NCI-H1092 treated with DMSO at 0.1 percent for 48 hours (cell line): ENCODE data around the gene KIAA1586.
"Not testable (repeated sequence)": the region's sequence is repeated elsewhere in the genome, so short reads cannot be mapped to it uniquely, and the experiment has no call there.

Experiments used
- DNase-seq: peaks from one replicate; lab custom pipeline; 2025; lab: John Stamatoyannopoulos, UW

KIAA1586 gene

GRCh38 chr6:57044568-57044967 is 1.9 kb upstream of the KIAA1586 start:
- no peak for DNase-seq

DNA sequence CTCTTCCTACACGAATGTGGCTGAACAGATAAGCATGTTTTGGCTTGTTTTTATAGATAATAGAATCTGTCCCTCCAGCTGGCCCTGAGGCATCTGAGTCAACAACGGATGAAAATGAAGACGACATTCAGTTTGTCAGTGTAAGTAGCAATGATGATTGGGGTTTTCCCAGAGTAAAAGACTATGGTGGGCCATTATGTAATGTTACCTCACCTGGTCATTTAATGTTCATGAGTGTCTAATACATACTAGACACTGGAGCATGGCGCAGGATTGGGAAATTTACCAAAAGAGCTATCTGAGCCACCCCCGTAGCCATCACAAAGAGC is 728 bp downstream of the KIAA1586 start:
- DNase-seq = not testable (repeated sequence)

- not testable (repeated sequence) for DNase-seq
Measured at GRCh38 chr6:57047859-57048258, 1.4 kb downstream of the KIAA1586 start.

DNA sequence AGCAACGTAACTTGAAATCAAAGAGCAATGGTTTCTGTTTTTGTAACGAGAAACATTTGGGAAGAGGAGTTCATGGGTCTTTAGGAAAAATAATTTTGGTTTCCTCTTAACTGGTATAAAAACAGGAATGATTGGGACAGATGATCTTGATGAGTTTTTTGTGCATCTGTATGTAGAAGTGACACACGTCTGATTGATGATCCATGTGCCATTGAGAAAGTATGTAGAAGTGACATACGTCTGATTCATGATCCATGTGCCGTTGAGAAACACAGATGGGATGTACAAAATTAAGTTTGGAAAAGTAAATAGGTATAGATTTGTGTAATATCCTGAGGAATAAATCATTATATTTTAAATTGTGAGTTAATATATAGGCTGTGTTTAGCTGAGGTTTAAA is 2.1 kb downstream of the KIAA1586 start:
- DNase-seq = no peak

GRCh38 chr6:57063847-57064246 is 17.4 kb downstream of the KIAA1586 start:
- no peak for DNase-seq

- DNase-seq = no peak
Measured at GRCh38 chr6:57064809-57065208, 18.3 kb downstream of the KIAA1586 start.

DNA sequence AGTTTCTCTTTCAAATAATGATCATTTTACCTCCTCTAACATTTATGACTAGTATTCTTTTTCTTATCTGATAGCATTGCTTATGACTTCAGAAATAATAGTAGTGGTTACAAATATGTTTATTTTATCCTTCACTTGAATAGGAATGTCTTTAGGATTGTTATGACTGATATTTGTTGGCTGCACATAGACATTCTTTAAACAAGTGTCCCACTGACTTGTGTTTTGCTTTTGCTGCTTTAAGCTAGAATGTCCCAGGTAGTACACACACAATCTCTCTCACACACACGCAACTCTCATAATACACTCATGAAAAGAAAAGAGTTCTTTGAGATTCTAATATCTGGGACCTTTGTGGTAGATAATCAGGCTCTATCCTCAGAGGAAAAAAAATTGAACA is 21.6 kb downstream of the KIAA1586 start:
- DNase-seq = no peak

GRCh38 chr6:57069228-57069627 is 22.7 kb downstream of the KIAA1586 start:
- DNase-seq = no peak

DNA sequence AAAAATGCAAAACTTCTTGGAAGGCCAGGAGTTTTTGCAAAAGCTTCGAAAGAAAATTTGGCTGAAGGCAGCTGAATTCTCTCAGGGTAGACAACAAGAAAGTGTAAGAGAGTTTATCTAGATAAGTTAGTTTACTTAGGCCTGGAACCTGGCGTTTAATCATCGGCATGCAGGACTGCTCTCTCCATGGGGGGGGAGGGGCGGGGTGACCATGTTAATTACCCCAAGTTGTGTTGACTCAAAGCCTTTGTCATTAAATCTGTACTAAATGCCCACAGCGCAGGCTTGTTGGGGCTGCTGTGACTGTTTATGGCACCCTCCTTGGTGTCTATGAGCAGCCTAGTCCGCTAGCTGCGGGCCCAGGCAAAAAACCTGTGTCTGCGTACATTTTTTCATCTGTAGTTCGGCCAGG is 23.4 kb downstream of the KIAA1586 start:
- DNase-seq = no peak

GRCh38 chr6:57072108-57072507 is 25.6 kb downstream of the KIAA1586 start:
- DNase-seq = no peak

DNA sequence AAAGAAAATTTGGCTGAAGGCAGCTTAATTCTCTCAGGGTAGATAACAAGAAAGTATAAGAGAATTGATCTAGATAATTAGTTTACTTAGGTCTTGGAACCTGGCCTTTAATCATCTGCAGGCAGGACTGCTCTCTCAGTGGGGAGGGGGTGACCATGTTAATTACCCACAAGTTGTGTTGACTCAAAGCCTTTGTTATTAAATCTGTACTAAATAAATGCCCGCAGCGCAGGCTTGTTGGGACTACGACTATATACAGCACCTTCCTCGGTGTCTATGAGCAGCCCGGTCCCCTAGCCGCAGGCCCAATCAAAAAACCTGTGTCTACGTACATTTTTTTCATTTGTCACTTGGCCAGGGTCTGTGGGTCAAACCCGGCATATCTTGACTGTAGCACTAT is 27.9 kb downstream of the KIAA1586 start:
- no peak for DNase-seq

DNA sequence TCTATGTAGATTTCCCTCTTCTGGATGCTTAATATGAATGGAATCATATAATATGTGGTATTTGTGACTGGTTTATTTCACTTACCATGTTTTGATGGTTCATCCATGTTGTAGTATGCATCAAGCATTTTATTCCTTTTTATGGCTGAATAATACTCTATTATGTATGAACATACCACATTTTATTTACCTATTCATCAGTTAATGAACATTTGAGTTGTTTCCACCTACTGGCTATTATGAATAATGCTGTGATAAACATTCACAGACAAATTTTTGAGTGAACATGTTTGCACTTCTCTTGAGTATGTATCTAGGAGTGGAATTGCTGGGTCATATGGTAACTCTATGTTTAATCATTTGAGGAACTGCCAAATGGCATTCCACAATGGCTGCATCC is 28.6 kb downstream of the KIAA1586 start:
- no peak for DNase-seq

GRCh38 chr6:57078531-57079207 is 32.2 kb downstream of the KIAA1586 start:
- DNase-seq = no peak

DNA sequence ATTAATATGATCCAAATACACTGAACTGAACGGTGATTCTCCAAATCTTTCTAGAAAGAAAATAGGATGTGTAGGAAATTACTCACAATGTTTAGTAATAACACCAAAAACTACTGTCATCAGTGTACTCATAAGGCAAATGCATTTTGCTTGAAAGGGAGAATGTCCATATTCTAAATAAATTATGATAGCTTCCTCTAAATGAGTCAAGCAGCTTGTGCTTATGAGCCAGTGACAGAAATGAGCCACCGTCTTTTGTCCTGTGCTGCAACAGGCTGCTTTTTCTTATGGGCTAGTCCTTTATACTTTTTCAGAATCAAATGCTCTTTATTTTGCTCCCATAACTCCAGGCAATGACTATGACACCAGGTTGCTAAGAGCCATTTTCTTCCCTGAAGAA is 39.0 kb downstream of the KIAA1586 start:
- DNase-seq = no peak

GRCh38 chr6:57086843-57087242 is 40.4 kb downstream of the KIAA1586 start:
- DNase-seq = no peak

DNA sequence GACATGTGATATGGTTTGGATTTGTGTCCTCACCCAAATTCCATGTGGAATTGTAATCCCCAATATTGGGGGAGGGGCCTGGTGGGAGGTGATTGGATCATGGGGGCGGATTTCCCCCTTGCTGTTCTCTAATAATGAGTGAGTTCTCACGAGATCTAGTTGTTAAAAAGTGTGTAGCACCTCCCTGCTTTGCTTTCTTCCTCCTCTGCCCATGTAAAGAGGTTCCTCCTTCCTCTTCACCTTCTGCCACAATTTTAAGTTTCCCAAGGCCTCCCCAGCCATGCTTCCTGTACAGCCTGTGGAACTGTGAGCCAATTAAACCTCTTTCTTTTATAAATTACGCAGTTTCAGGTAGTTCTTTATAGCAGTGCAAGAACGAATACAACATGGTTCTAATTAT is 41.4 kb downstream of the KIAA1586 start:
- DNase-seq = no peak

GRCh38 chr6:57089265-57089664 is 42.8 kb downstream of the KIAA1586 start:
- no peak for DNase-seq

DNA sequence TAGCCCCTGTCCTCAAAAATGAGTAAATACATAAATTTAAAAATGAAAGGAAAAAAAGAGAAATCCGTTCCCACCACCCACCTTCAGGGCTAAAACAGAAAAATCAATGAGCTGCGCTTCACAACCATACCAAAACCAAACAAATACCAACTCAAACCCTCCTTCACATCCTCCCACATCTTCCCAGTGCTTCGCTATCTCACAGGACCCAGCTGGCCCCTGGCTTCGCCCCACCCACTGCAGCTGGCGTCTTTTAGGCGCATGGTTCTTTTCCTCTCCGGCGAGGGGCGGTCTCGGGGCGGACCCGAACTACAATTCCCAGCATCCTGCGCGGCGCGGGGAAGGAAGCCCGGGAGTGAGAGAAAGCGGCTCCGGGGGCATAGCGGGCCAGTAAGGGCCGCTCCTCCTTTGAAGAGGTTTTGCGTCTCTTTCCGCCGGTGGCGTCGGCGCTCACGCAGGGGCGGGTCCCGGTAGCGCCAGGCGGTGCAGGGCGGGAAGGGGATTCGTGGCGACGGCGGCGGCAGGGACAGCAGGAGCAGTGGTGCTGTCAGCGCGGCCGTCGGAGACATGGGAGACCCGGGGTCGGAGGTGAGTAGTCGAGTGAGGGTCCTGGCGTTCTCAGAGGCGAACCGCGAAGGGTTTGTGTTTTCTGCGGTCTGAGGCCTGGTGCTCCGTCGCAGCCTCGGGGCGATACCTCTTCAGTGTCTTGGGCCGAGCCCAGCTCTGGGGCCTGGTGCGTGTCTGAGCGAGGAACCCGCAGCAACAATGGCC is 43.4 kb downstream of the KIAA1586 start, which contains the start of gene ZNF451:
Gene ZNF451 (plus strand): TSS at position 502 of the 771 bp plus-strand sequence. CDS start 66 bp downstream, at position 568.
- DNase-seq = peak; percentile 93

DNA sequence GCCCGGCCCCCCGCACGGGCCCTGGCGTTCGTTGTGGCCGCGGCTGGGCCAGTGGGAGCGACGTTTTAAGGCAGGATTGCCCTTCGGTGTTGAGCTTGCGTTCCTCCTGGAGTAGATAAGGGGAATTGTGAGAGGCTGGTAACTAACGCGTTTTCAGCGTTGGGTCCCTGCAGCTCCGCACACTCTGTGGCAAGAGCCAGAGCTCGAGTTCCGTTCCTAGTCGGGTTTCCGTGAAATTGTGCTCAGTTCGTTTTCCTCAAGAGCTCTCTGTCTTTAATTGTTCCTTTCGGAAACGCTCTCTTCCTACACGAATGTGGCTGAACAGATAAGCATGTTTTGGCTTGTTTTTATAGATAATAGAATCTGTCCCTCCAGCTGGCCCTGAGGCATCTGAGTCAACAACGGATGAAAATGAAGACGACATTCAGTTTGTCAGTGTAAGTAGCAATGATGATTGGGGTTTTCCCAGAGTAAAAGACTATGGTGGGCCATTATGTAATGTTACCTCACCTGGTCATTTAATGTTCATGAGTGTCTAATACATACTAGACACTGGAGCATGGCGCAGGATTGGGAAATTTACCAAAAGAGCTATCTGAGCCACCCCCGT is 44.1 kb downstream of the KIAA1586 start:
- DNase-seq = not testable (repeated sequence)

- not testable (repeated sequence) for DNase-seq
Measured at GRCh38 chr6:57091375-57091774, 44.9 kb downstream of the KIAA1586 start.

GRCh38 chr6:57094689-57095088 is 48.2 kb downstream of the KIAA1586 start:
- no peak for DNase-seq

DNA sequence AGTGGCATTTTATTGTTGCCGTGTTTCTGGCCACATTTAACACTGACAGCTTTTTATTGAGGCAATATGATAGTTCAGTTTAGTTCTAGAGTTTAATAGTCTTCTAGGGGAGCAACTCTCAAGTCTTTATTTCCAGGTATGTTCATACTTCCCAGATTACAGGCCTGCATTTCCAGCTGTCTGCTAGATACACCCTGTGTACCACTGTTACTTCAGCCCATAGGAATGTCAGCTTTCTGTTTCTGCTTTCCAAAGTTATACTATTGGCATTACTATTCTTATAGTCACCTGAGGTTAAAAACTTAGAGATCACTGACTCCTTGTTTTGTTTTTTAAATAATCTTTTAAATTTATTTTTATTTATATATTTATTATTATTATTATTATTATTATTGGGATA is 51.1 kb downstream of the KIAA1586 start:
- DNase-seq = no peak

DNA sequence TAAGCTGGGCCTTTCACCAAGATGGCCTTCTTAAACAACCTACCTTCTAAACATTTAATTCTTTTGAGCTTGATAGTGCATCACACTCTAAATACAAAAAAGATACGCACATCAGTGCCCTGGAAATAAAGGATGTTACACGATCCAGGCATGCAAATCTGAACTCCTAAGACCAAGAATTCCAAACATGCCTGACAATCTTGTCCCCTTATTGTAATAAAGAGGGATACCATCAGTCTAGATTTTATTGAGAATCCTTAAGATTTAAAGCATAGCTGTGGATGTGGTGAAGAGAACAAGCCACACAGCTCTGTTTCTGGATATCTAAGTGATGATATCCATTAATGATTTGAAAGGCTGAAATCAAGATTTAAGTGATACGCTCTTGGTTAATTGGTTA is 56.5 kb downstream of the KIAA1586 start:
- DNase-seq = no peak
